GM12872 (cell line): ENCODE measurements around the gene CLASP1.

Experiments
- CTCF ChIP-seq: IDR thresholded peaks from 3 replicates; pipeline ENCODE4 v1.5.1; 2011; ENCODE audit warnings: low read depth, mild to moderate bottlenecking, low read length, moderate library complexity; ENCODE audit not compliant: insufficient read depth

Gene CLASP1

GRCh38 chr2:121408641-121409040 is 240.6 kb downstream of the CLASP1 start:
- TF ChIP-seq CTCF = no peak

GRCh38 chr2:121405233-121405632 is 244.0 kb downstream of the CLASP1 start:
- no peak for TF ChIP-seq CTCF

GRCh38 chr2:121400201-121400600 is 249.1 kb downstream of the CLASP1 start:
- no peak for TF ChIP-seq CTCF

DNA sequence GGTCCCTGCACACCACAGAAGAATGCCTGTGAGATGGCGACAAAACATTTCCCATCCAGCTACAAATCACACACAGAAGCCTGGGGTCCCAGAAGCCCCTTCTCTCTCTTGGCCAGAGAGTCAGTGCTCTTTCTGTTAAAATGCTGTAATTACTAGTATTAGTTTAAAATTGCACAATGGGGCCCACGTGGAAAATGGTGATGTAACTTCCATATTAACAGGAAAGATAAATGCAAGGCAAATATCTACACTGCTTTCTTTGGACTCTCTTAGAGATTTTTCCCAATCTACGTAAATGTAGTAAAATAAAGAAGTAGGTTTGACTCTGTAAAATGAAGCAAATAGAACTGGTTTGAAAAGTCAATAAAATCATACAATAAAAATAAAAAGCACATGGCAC is 250.4 kb downstream of the CLASP1 start:
- no peak for TF ChIP-seq CTCF

- TF ChIP-seq CTCF = no peak
Measured at GRCh38 chr2:121390082-121390692, 259.1 kb downstream of the CLASP1 start.

DNA sequence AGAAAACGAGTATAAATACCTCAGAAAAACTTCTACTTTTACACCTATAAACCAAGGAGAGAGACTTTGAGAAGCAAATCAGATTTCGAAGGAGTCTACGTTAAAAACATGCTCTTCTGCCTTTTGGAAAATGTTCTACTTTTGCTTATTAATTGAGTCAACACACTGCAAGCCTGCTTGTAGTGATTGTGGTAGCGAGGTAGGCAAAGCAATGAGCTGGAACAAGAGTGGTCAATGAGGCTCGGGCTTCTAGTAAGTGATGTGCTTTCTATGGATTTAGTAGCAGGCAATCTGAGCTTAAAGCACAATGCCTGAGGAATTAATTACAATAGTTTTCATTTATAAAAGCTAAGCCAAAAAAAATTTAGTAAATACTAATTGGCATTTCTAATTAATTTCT is 260.9 kb downstream of the CLASP1 start:
- no peak for TF ChIP-seq CTCF

DNA sequence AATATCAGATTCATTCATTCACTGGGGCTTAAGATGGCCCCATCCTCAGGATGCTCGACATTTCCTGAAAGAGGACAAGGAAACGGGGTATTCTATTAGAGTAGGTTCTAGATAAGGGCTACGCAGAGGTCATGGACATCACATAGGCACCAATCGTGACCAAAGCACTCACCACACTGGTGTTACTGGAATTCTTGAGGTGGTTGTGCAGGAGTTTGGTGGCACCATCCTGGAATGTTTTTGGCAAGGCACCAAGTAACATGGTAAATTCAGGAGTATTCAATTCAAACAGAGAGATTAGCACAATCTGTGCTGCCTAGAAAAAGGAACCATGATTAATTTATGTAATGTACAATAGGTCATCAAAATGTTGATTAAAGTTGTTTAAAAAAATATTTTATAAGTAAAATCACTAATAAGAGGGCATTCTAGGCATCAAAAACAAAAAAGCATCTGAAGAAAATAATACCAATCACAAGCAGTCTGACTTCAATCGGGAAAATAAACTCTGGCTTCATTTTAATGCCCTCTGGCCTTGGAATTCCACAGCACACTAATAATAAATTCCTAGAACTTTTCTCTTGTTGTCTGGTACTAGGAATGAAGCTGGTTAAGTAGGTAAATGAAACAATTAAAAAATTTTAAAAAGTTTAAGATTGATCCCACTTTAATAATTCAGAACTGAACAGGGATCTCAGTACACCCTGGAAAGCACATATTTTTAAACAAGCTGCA is 261.5 kb downstream of the CLASP1 start:
- TF ChIP-seq CTCF = no peak
